Kidney epithelial cell (primary cell): ENCODE measurements around the gene RGS11. TPM values are rescaled to one million over a fixed set of nuclear protein-coding genes. Genes with fewer than 3 reads are reported as not detected.
A peak's percentile ranks its signal among the peaks of the same experiment; 100 is the strongest.

Experiments used
- DNase-seq: peaks from one replicate; pipeline ENCODE4 v3.0.0-alpha.2; 2010; ENCODE audit warnings: low read depth
- H3K27me3 ChIP-seq: 2 replicates; pipeline ENCODE4 v1.6.0; 2011; ENCODE audit warnings: low read length; ENCODE audit not compliant: control insufficient read depth, insufficient read depth
- H3K36me3 ChIP-seq: 2 replicates; pipeline ENCODE4 v1.5.1; 2011; ENCODE audit warnings: low read length; ENCODE audit not compliant: control insufficient read depth, insufficient read depth
- H3K4me3 ChIP-seq: 2 replicates; pipeline ENCODE4 v1.5.1; 2011; ENCODE audit warnings: low read depth, mild to moderate bottlenecking, control low read depth, low read length
- CTCF ChIP-seq: IDR thresholded peaks from 2 replicates; pipeline ENCODE4 v1.5.1; 2011; ENCODE audit warnings: mild to moderate bottlenecking, moderate library complexity, low read length, control low read depth, inconsistent platforms; ENCODE audit not compliant: insufficient read depth, poor library complexity, severe bottlenecking
- total RNA-seq: library from RNA; depleted of rRNA; stranded (reverse); fragments of >200 nt; gene quantifications from 2 replicates; pipeline ENCODE4 v1.2.3, GENCODE V29; 2015

Gene RGS11
- total RNA-seq, 1 donor from 2014 or later = not detected

GRCh38 chr16:287981-288920 lies 12.5 kb upstream of the RGS11 start:
- Histone ChIP-seq H3K36me3 (no peaks in the 10 kb centered on the region), H3K27me3 (peaks cover 3% of the 10 kb centered on the region)

GRCh38 chr16:287298-287811 lies 11.6 kb upstream of the RGS11 start:
- H3K36me3 ChIP-seq = no peaks in the 10 kb centered on the region
- no peak overlapping the region for H3K4me3 ChIP-seq
- no peak for DNase-seq
- TF ChIP-seq CTCF = no peak
- peaks cover 8% of the 10 kb centered on the region for H3K27me3 ChIP-seq

More at GRCh38 chr16:287981-288920, 12.5 kb upstream of the RGS11 start:
- no peak for TF ChIP-seq CTCF
- H3K4me3 ChIP-seq = no peak overlapping the region
- DNase-seq = no peak

- Histone ChIP-seq H3K36me3 (no peaks in the 10 kb centered on the region), H3K4me3 (no peak overlapping the region), H3K27me3 (peaks cover 12% of the 10 kb centered on the region)
- no peak for TF ChIP-seq CTCF
- DNase-seq = no peak
Observed at GRCh38 chr16:286491-287297, 10.9 kb upstream of the RGS11 start.

- Histone ChIP-seq H3K27me3 (peaks cover 24% of the 10 kb centered on the region), H3K36me3 (no peaks in the 10 kb centered on the region), H3K4me3 (no peak overlapping the region)
- DNase-seq = peak; percentile 18
- no peak for TF ChIP-seq CTCF
Observed at GRCh38 chr16:285146-286055, 9.7 kb upstream of the RGS11 start.

- no peak for TF ChIP-seq CTCF
- H3K27me3 ChIP-seq = peaks cover 30% of the 10 kb centered on the region
- H3K36me3 ChIP-seq = no peaks in the 10 kb centered on the region
- DNase-seq = no peak
- no peak overlapping the region for H3K4me3 ChIP-seq
Observed at GRCh38 chr16:284204-285120, 8.7 kb upstream of the RGS11 start.
